Measurements from ENCODE around the gene FOSB. TPM values are rescaled to one million over a fixed set of nuclear protein-coding genes. Genes with fewer than 3 reads are reported as not detected.

Gene FOSB
- total RNA-seq, 2 experiments from 2014 or later: 3.7 to 5.9 TPM

DNA sequence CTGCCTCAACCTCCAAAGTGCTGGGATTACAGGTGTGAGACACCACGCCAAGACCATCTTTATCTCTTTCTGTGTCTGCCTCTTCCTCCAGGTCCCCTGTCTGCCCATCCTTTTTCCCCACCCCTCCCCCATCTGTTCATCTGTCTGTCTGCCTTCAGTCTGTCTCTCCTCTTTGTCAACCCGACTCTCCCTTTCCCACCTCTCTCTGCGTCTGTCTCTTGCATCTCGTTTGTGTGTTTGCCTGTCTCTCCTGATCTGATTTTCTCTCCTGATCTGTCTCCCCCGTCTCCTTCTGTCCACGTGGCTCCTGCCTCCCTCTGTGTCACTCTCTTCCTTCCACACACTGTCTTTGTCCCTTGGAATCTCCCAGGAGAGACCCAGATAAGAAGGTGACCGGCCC, 49.4 kb downstream of the FOSB start:
- Mint-ChIP-seq H3K27ac (peak overlapping the region; percentile 59), H3K36me3 (peaks cover 19% of the 10 kb centered on the region), H3K4me3 (no peak overlapping the region), H3K27me3 (no peaks in the 10 kb centered on the region), H3K9me3 (no peaks in the 10 kb centered on the region), H3K4me1 (ENCODE audit: low read depth) (peaks cover 39% of the 10 kb centered on the region)
- DNase-seq: no peak
- ChIA-PET CTCF (no interaction called here), POLR2A (no interaction called here)
- intact Hi-C loops (cut with micrococcal nuclease): no loop called here

DNA sequence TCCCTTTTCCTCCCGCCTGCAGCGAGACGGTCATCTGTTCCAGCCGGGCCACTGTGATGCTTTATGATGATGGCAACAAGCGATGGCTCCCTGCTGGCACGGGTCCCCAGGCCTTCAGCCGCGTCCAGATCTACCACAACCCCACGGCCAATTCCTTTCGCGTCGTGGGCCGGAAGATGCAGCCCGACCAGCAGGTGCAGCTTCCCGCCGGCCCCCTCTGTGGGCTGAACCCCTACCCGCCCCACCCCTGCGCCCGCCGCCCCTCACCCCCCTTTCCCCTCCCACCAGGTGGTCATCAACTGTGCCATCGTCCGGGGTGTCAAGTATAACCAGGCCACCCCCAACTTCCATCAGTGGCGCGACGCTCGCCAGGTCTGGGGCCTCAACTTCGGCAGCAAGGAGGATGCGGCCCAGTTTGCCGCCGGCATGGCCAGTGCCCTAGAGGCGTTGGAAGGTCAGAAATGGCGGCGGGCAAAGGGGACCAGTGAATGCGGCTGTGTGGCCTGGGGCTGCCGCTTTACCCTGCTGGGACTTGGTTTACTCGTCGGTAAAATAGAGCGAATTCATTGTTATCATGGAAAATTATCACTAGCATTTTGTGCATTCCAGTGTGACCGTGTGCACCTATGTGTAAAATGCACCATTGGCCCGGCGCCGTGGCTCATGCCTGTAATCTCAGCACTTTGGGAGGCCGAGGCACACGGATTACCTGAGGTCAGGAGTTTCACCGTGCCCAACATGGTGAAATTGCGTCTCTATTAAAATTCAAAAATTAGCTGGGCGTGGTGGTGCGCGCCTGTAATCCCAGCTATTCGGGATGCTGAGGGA, 50.1 kb downstream of the FOSB start:
- no peak for DNase-seq
- ChIA-PET POLR2A (no interaction called here), CTCF (no interaction called here)
- peaks cover 37% of the 10 kb centered on the region for H3K4me1 Mint-ChIP-seq (ENCODE audit: low read depth)
- H3K27ac Mint-ChIP-seq: no peak overlapping the region
- no peaks in the 10 kb centered on the region for H3K27me3 Mint-ChIP-seq
- no peaks in the 10 kb centered on the region for H3K9me3 Mint-ChIP-seq
- H3K36me3 Mint-ChIP-seq: peaks cover 23% of the 10 kb centered on the region
- intact Hi-C loops (cut with micrococcal nuclease): no loop called here
- no peak overlapping the region for H3K4me3 Mint-ChIP-seq

DNA sequence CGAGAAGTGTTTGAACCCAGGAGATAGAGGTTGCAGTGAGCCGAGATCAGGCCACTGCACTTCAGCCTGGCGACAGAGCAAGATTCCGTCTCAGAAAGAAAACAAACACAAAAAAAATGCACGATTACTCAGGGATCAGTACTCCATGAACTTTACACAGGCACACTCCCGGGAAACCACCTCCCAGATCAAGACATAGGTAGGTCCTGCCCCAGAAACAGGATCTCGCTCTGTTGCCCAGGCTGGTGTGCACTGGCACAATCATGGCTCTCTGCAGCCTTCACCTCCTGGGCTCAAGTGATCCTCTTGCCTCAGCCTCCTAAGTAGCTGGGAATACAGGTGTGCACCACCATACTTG, 50.7 kb downstream of the FOSB start:
- Mint-ChIP-seq H3K9me3 (no peaks in the 10 kb centered on the region), H3K27ac (no peak overlapping the region), H3K4me3 (no peak overlapping the region), H3K36me3 (peaks cover 25% of the 10 kb centered on the region), H3K4me1 (ENCODE audit: low read depth) (peaks cover 33% of the 10 kb centered on the region), H3K27me3 (no peaks in the 10 kb centered on the region)
- intact Hi-C loops (cut with micrococcal nuclease): no loop called here
- ChIA-PET POLR2A (no interaction called here), CTCF (no interaction called here)
- no peak for DNase-seq

DNA sequence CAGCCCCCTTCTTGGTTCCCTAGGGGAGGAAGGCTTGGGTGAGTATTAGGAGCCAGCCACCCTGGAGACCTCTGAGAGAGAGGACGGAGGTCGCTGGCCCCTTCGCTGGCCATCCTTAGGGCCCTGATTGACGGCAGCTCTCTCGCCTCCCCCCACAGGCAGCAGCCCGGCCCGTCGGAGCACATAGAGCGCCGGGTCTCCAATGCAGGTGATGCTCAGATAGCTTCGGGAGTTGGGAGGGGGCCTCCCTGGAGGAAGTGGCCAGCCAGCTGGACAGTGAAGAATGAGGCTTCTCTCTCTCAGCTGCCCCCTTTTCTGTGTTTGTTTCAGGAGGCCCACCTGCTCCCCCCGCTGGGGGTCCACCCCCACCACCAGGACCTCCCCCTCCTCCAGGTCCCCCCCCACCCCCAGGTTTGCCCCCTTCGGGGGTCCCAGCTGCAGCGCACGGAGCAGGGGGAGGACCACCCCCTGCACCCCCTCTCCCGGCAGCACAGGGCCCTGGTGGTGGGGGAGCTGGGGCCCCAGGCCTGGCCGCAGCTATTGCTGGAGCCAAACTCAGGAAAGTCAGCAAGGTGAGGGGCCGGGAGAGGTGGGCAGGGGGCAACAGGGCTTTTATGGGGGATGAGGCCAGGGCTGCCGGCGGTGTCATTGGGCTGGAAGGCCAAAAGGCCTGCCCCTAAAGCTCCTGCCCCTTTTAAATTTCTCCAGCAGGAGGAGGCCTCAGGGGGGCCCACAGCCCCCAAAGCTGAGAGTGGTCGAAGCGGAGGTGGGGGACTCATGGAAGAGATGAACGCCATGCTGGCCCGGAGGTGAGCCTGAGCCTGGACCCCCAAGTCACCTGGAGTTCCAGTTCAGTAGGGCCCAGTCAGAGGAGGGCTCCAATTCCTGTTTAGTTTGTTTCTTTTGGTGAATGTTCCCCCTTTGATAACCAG, 54.5 kb downstream of the FOSB start:
- POLR2A ChIA-PET: interaction anchor here (0.6 kb wide), 1 partner anchor 128 kb away, joined by 3 read pairs; no protein-coding TSS in a partner anchor
- H3K36me3 Mint-ChIP-seq: peaks cover 43% of the 10 kb centered on the region
- CTCF ChIA-PET: interaction anchor here (1.7 kb wide), 1 partner anchor 120 kb away, joined by 5 read pairs; no protein-coding TSS in a partner anchor

DNA sequence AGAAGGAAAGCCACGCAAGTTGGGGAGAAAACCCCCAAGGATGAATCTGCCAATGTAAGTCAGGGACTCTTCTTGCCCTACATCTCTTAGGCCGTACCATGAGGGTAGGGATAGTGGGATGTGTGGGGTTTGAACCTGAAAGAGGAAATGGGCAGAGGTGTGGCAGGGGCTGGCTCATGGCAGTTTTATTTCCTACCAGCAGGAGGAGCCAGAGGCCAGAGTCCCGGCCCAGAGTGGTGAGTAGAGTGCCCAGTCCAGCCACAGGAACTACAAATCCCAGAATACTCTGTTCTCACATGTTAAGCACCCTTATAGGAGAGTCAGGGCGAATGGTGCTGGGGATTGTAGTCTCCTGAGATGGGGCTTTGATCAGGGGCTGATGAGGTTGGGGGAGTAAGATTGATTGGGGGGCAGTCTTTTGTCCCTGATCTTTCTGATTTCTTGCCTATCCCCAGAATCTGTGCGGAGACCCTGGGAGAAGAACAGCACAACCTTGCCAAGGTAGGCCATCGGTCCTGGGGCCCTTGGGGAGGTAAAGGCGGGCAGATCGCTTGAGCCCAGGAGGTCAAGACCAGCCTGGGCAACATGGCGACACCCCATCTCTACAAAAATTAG, 56.0 kb downstream of the FOSB start:
- H3K36me3 Mint-ChIP-seq: peaks cover 43% of the 10 kb centered on the region
- intact Hi-C loops (cut with micrococcal nuclease): loop anchor here (1.0 to 5.0 kb wide), 3 partner anchors 35 to 169 kb away; partner anchors contain the start of genes QPCTL and SNRPD2
- peaks cover under 1% of the 10 kb centered on the region for H3K27me3 Mint-ChIP-seq
- ChIA-PET CTCF (interaction anchor here (0.6 to 1.0 kb wide), 2 partner anchors 110 to 120 kb away, joined by 3 to 4 read pairs; no protein-coding TSS in a partner anchor), POLR2A (no interaction called here)
- H3K27ac Mint-ChIP-seq: peak overlapping the region; percentile 70
- H3K4me3 Mint-ChIP-seq: no peak overlapping the region
- H3K9me3 Mint-ChIP-seq: no peaks in the 10 kb centered on the region
- peak; percentile 84 for DNase-seq
- H3K4me1 Mint-ChIP-seq (ENCODE audit: low read depth): peaks cover 18% of the 10 kb centered on the region

More for the DNA sequence above, 54.5 kb downstream of the FOSB start:
- H3K27ac Mint-ChIP-seq: no peak overlapping the region
- no peak overlapping the region for H3K4me3 Mint-ChIP-seq
- no peaks in the 10 kb centered on the region for H3K9me3 Mint-ChIP-seq
- intact Hi-C loops (cut with micrococcal nuclease): loop anchor here (5.0 kb wide), 1 partner anchor 170 kb away; the partner anchor contains the start of genes QPCTL and SNRPD2
- no peak for DNase-seq
- peaks cover 8% of the 10 kb centered on the region for H3K4me1 Mint-ChIP-seq (ENCODE audit: low read depth)
- no peaks in the 10 kb centered on the region for H3K27me3 Mint-ChIP-seq

DNA sequence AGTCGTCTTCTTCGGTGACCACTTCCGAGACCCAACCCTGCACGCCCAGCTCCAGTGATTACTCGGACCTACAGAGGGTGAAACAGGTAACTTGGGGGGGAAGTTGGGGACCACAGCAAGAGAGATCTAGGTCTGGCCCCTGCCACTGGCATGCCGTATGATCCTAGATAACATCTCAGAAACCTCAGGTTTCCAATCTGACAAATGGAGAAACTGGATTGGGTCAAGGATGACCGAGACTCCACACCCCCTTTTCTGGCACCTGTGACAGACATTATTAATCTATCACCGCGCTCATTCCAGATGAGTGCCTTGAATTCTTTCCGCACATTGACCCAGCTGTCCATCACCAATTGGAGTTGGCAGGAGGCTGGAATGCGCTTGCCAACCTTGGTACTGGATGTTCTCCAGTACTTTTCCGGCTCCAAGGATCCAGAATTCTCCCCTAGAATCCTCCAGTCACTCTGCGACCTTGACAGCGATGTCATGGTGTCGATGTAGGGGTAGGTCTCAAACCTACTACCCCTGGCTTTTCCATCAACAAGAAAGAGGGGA, 56.9 kb downstream of the FOSB start:
- intact Hi-C loops (cut with micrococcal nuclease): loop anchor here (5.0 kb wide), 1 partner anchor 168 kb away; the partner anchor contains the start of genes QPCTL and SNRPD2

More for the DNA sequence above, 56.9 kb downstream of the FOSB start:
- no peak for DNase-seq
- peaks cover 22% of the 10 kb centered on the region for H3K4me1 Mint-ChIP-seq (ENCODE audit: low read depth)
- no peak overlapping the region for H3K27ac Mint-ChIP-seq
- H3K4me3 Mint-ChIP-seq: no peak overlapping the region
- POLR2A ChIA-PET: no interaction called here
- peaks cover 1% of the 10 kb centered on the region for H3K27me3 Mint-ChIP-seq
- peaks cover 43% of the 10 kb centered on the region for H3K36me3 Mint-ChIP-seq
- H3K9me3 Mint-ChIP-seq: no peaks in the 10 kb centered on the region
- CTCF ChIA-PET: interaction anchor here (0.6 to 1.0 kb wide), 2 partner anchors 109 to 119 kb away, joined by 3 to 4 read pairs; no protein-coding TSS in a partner anchor

Small RNA genes lying within 50 kb of the gene (microRNA-seq; reads per million reads assigned to microRNA genes)
- gene MIR6088 (ENCODE audit: borderline microRNAs expressed, borderline number of aligned reads, borderline replicate concordance): not detected

Other genes with a start within 250 kb of the FOSB start
- gene EXOC3L2, start 222.6 kb upstream of the FOSB start, total RNA-seq: not detected
- 10 to 100 TPM; 20.3 to 21.6 TPM for gene MARK4, start 216.7 kb upstream of the FOSB start, total RNA-seq
- gene CKM, start 145.1 kb upstream of the FOSB start, total RNA-seq: not detected
- not detected for gene KLC3, start 127.2 kb upstream of the FOSB start, total RNA-seq
- 10 to 100 TPM; 27.2 to 27.4 TPM for gene ERCC2, start 97.4 kb upstream of the FOSB start, total RNA-seq
- gene PPP1R13L, start 62.9 kb upstream of the FOSB start, total RNA-seq: 1 to 10 TPM; 8.1 to 9.2 TPM
- 10 to 100 TPM; 11.1 to 12.6 TPM for gene POLR1G, start 61.4 kb upstream of the FOSB start, total RNA-seq
- 10 to 100 TPM; 59.4 to 59.7 TPM for gene ERCC1, start 44.1 kb upstream of the FOSB start, total RNA-seq
- gene RTN2, start 29.1 kb downstream of the FOSB start, total RNA-seq: 1 to 10 TPM; 1.5 to 2.2 TPM
- gene PPM1N, start 30.4 kb downstream of the FOSB start, total RNA-seq: 1 to 10 TPM; 3.5 to 3.6 TPM
- gene VASP, start 39.5 kb downstream of the FOSB start, total RNA-seq: 100 to 1,000 TPM; 167 to 174 TPM
- gene OPA3, start 116.8 kb downstream of the FOSB start, total RNA-seq: 10 to 100 TPM; 10.8 to 11.0 TPM
- gene GPR4, start 134.2 kb downstream of the FOSB start, total RNA-seq: not detected
- 100 to 1,000 TPM; 159 to 183 TPM for gene EML2, start 171.4 kb downstream of the FOSB start, total RNA-seq
- gene GIPR, start 200.2 kb downstream of the FOSB start, total RNA-seq: 1 to 10 TPM; 6.6 to 8.3 TPM
- 100 to 1,000 TPM; 789 TPM for gene SNRPD2, start 224.0 kb downstream of the FOSB start, total RNA-seq
- 10 to 100 TPM; 13.8 to 16.8 TPM for gene QPCTL, start 224.7 kb downstream of the FOSB start, total RNA-seq

Data from activated CD4-positive, alpha-beta memory T cell treated with anti-CD3 and anti-CD28 coated beads for 36 hours (primary cell).